Nephron progenitor cell (in vitro differentiated cells): ENCODE data around the gene SORCS2.

Experiments used
- DNase-seq: peaks from one replicate; pipeline ENCODE4 v3.0.0; 2021
- H3K27ac Mint-ChIP-seq: 2 replicates; pipeline ENCODE4 v1.8.0; 2021; ENCODE audit warnings: mild to moderate bottlenecking, moderate library complexity, mixed read lengths
- H3K27me3 Mint-ChIP-seq: 2 replicates; pipeline ENCODE4 v1.8.0; 2021; ENCODE audit warnings: mild to moderate bottlenecking, low read depth, mixed read lengths; ENCODE audit not compliant: poor library complexity
- H3K36me3 Mint-ChIP-seq: 2 replicates; pipeline ENCODE4 v1.8.0; 2021; ENCODE audit warnings: low read depth, mixed read lengths
- H3K4me1 Mint-ChIP-seq: 2 replicates; pipeline ENCODE4 v1.8.0; 2021; ENCODE audit warnings: mixed read lengths
- H3K4me3 Mint-ChIP-seq: 2 replicates; pipeline ENCODE4 v1.8.0; 2021; ENCODE audit warnings: mild to moderate bottlenecking, moderate library complexity, mixed read lengths
- H3K9me3 Mint-ChIP-seq: 2 replicates; pipeline ENCODE4 v1.8.0; 2021; ENCODE audit warnings: mild to moderate bottlenecking, moderate library complexity, mixed read lengths
- CTCF ChIP-seq: fragments of 200-600 bp; sonication (generic); IDR thresholded peaks from 2 replicates; pipeline ENCODE4 v1.5.0; 2021; ENCODE audit warnings: antibody characterized with exemption

SORCS2 gene

GRCh38 chr4:7683126-7683703 is 490.9 kb downstream of the SORCS2 start:
- H3K4me3 Mint-ChIP-seq: no peak overlapping the region

DNA sequence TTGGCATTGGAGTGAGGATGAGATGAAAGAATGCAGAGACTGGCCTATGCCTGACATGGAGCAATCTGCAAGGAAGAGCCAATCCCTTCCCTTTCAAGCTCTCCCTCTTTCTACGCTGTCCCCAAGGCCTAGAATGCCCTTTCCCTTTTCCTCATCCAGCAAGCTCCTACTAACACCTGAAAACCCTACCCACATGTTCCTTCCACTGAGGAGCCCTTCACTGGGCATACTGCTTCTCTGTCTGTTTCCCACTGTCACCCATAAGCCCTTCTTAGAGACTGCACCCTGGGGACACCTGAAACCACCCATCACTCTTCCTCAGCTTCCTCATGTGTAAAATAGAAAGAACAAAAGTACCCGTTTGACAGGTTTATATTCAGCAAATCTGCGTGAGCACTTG is 492.0 kb downstream of the SORCS2 start:
- Mint-ChIP-seq H3K4me1 (peaks cover 2% of the 10 kb centered on the region), H3K27ac (no peak overlapping the region), H3K9me3 (peaks cover 31% of the 10 kb centered on the region), H3K4me3 (no peak overlapping the region), H3K36me3 (peaks cover 30% of the 10 kb centered on the region), H3K27me3 (peaks cover 13% of the 10 kb centered on the region)
- DNase-seq: no peak
- no peak for TF ChIP-seq CTCF

More at GRCh38 chr4:7683126-7683703, 490.9 kb downstream of the SORCS2 start:
- H3K9me3 Mint-ChIP-seq: peaks cover 31% of the 10 kb centered on the region
- no peak overlapping the region for H3K27ac Mint-ChIP-seq
- H3K27me3 Mint-ChIP-seq: peaks cover 13% of the 10 kb centered on the region
- H3K4me1 Mint-ChIP-seq: peaks cover 12% of the 10 kb centered on the region
- DNase-seq: no peak
- no peak for TF ChIP-seq CTCF
- peaks cover 30% of the 10 kb centered on the region for H3K36me3 Mint-ChIP-seq

DNA sequence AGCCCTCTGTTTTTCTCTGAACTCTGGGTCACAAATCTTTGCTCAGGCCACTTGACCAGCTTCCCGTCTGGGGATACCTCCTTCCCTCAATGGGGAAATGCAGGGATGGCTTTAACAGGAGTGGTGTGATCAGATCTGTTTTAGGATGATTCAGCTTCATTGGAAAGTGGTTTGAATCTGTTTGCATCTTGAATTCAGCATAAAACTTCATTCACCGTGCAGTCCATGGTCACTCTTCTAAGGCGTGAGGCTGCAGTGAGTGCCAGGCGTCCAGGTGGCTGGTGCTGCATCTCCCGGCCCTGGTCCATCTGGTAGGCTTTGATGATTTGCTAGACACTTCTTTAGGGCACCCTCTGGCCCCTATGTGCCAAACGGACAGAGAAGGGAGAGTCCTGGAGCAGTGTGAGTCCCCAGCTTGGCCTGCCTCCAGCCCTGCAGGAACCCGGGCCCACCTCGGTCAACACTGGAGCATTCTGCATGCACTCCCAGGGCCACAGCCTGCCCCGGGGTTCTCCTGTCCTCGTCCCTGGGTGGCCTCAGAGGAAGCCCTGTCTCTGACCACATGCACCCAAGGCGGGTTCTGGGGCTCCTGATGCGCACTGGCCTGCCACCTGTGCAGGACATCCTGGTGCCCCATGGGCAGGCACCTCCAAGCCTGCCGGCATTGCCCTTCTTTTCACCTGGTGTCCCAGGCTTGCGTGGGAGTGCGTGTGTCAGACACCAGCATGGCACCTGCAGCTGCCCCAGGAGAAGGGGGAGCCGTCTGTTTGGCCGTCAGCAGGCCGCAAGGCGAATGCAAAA is 493.9 kb downstream of the SORCS2 start:
- peaks cover 25% of the 10 kb centered on the region for H3K9me3 Mint-ChIP-seq
- TF ChIP-seq CTCF: no peak
- DNase-seq: no peak
- no peak overlapping the region for H3K4me3 Mint-ChIP-seq
- H3K27ac Mint-ChIP-seq: no peak overlapping the region
- peaks cover 23% of the 10 kb centered on the region for H3K36me3 Mint-ChIP-seq
- H3K27me3 Mint-ChIP-seq: peaks cover 10% of the 10 kb centered on the region
- no peaks in the 10 kb centered on the region for H3K4me1 Mint-ChIP-seq

GRCh38 chr4:7687006-7687405 is 494.7 kb downstream of the SORCS2 start:
- peaks cover 23% of the 10 kb centered on the region for H3K36me3 Mint-ChIP-seq
- no peak for DNase-seq

DNA sequence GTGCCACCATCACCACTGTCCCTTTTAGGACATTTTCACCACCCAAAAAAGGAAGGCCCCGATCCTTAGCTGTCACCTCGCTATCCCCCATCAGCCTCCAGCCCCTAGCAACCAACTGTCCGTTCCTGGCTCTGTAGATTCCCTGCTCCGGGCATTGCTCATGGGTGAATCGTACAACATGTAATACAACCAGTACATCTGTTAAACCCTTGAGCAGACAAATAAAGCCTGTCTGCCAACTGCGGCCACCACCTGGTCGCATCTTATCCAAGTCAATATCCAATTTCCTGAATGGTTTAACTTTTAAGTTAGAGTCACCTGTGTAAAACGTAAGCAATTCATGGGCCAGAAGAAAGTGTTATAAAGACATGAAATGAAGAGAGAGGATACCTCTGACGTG is 495.5 kb downstream of the SORCS2 start:
- H3K4me3 Mint-ChIP-seq: no peak overlapping the region
- peaks cover 13% of the 10 kb centered on the region for H3K27me3 Mint-ChIP-seq
- TF ChIP-seq CTCF: no peak

More at GRCh38 chr4:7687006-7687405, 494.7 kb downstream of the SORCS2 start:
- no peak for TF ChIP-seq CTCF
- H3K27me3 Mint-ChIP-seq: peaks cover 13% of the 10 kb centered on the region
- no peaks in the 10 kb centered on the region for H3K4me1 Mint-ChIP-seq
- H3K9me3 Mint-ChIP-seq: peaks cover 20% of the 10 kb centered on the region
- H3K27ac Mint-ChIP-seq: no peak overlapping the region
- H3K4me3 Mint-ChIP-seq: no peak overlapping the region

More for the DNA sequence above, 495.5 kb downstream of the SORCS2 start:
- no peak for DNase-seq
- peaks cover 13% of the 10 kb centered on the region for H3K9me3 Mint-ChIP-seq
- H3K36me3 Mint-ChIP-seq: peaks cover 18% of the 10 kb centered on the region
- no peak overlapping the region for H3K27ac Mint-ChIP-seq
- no peaks in the 10 kb centered on the region for H3K4me1 Mint-ChIP-seq
